ENCODE measurements around the gene CCDC7.

- TF ChIP-seq, protein P1, sequence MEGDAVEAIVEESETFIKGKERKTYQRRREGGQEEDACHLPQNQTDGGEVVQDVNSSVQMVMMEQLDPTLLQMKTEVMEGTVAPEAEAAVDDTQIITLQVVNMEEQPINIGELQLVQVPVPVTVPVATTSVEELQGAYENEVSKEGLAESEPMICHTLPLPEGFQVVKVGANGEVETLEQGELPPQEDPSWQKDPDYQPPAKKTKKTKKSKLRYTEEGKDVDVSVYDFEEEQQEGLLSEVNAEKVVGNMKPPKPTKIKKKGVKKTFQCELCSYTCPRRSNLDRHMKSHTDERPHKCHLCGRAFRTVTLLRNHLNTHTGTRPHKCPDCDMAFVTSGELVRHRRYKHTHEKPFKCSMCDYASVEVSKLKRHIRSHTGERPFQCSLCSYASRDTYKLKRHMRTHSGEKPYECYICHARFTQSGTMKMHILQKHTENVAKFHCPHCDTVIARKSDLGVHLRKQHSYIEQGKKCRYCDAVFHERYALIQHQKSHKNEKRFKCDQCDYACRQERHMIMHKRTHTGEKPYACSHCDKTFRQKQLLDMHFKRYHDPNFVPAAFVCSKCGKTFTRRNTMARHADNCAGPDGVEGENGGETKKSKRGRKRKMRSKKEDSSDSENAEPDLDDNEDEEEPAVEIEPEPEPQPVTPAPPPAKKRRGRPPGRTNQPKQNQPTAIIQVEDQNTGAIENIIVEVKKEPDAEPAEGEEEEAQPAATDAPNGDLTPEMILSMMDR (IDR thresholded peaks at IDR 0.05) = no peak
- TF ChIP-seq POLR2A (IDR thresholded peaks at IDR 0.05) = no peak
Observed at GRCh38 chr10:32911285-32912016, 465.5 kb downstream of the CCDC7 start.

Measured in Peyer's patch (tissue), 4 donors.